Stimulated activated CD4-positive, alpha-beta T cell treated with anti-CD3 and anti-CD28 coated beads, Interleukin-15, amount 100 ng/mL, for 1 hour (primary cell): ENCODE measurements around the gene ELOVL7.
"Not testable (repeated sequence)": the region's sequence is repeated elsewhere in the genome, so short reads cannot be mapped to it uniquely, and the experiment has no call there.

Source experiments
- DNase-seq, 2 donors: peaks; one replicate each; pipeline ENCODE4 v3.0.0-alpha.2; 2020; ENCODE audit warnings: low read depth in 1 of 2, low spot score in 1 of 2

The ELOVL7 gene

GRCh38 chr5:60830581-60831127 lies 13.4 kb downstream of the ELOVL7 start:
- DNase-seq = no peak

DNA sequence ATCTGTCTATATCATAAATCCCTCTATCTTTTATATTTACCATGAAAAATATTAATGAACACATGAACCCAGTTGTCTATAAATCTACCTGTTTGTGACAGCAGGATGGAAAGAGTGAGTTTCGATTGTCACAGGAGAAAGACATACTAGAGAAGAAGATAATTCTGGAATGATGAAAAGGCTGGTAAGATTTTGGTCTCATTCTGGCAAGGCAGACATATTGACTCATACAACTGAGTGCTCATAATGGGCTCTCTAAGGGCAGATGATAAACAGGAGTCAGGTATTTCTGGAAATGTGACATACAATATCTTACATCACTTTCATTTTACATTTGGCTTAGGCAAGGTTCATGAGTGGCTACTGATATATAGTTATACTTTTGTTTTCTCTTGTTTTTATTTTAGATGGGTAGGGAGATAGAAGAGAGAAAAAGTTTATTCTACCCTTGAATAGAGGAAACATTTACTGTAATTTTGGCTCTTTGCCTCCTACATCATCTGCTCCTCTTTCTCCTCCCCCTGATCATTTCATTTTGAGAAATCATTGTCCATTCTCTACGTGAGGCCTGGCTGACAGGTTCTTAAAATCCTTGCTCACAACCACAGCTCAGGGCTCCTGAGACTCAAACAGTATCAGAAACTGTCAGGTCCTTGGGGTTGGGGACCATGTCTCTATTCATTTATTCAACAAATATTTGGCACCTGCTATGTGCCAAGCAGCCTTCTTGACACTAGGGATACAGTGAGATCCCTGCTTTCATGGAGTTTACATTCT lies 14.4 kb downstream of the ELOVL7 start:
- no peak for DNase-seq

DNA sequence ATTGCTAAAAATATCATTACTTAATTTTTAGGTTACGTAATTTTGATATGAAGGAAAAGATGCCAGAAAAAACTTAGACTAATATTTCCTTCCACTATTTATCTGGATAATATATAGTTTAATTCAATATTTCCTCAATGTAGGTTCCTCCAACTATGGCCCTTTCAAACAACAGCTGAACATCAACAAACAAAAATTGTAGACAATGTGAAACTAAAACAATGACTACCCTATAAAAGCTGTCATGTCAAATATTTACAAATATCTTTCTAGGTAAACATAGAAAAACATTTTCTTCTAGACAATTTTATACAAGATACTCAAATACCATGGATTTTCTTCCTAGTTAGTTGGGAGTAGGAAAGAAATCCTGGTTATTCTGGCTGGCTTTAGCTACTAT lies 16.9 kb downstream of the ELOVL7 start:
- DNase-seq = no peak

DNA sequence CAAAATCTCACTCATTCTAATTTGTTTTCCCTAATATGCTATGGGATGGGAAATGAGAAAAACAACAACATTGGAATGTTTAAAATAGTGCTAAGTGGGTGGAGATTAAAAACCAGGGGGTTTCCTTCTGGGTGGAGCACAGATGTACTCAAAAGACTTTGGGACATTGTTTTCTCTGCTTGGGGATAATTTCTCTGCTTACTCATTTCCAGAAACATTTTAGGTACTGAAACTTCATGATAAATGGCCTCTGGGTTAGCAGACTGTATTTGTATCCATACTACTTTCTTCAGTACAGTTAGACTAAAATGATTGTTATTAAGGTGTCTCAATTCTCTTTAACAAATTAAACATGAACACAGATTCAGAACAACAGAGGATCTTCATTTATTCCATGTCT lies 17.4 kb downstream of the ELOVL7 start:
- DNase-seq = no peak

DNA sequence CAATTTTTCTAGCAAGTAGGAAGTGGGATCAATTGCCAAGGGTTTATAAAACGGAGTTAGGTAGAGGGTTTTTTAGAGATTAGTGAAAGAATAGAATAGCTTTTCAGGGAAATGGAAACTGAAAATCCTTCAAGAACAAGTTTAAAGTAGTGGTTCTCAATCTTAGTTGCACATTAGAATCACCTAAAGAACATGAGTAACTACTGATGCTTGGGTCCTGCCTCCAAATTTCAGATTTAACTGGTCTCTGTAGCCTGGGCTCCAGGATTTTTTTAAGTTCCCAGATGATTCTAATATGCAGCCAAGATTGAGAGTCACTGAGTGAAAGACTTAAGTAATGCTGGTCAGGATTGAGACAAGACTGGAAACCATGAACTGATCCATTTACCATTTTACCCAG lies 20.5 kb downstream of the ELOVL7 start:
- no peak for DNase-seq

- DNase-seq = no peak
Measured at GRCh38 chr5:60822285-60822556, 21.8 kb downstream of the ELOVL7 start.

DNA sequence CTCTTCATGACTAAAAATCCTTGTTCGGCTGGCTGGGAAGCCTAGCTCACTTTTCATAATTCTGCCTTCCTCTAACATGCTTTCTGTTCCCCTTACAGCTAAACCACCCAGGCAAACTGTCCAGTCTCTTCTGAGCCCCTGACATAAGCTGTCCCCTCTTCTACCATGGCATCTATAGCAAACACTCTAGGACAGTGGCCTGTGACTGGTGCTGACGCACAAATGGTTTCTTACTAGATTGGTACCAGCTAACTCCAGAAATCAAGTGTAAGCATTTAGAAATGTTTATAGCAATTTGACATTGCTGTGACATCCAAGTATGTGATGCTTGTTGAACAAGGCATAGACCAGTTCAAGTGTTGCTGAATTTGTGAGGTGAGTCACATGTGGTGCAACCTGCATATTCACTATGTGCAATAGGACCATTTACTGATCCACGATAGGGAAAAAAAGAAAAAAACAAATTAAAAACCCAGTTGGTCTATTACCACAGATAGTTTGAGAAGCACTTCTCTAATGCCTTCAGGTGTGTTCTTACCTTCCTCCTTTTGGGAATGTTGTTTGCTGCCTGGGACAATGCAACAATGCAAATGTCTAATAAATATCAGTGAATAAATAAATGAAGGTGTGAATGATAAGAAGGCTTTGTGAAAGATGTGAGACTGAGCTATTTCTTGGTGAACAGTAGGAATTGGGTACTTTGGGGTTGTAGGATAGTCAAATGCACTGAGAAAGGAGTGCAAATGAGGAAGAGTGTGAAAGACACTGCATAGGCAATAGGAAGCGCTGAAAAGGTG lies 22.4 kb downstream of the ELOVL7 start:
- DNase-seq = no peak

- DNase-seq = no peak
Measured at GRCh38 chr5:60820593-60821487, 23.2 kb downstream of the ELOVL7 start.

DNA sequence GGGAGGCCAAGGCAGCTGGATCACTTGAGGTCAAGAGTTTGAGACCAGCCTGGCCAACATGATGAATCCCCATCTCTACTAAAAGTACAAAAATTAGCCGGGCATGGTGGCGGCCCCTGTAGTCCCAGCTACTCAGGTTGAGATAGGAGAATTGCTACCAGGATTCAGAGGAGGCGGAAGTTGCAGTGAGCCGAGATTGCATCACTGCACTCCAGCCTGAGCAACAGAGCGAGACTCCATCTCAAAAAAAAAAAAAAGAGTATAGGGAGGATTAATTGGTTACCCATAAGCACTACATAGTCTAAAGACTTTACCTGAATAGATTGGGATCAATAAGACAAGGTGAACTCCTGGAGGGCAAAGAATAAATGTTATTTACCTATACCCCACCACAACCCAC lies 27.9 kb downstream of the ELOVL7 start:
- not testable (repeated sequence) for DNase-seq

DNA sequence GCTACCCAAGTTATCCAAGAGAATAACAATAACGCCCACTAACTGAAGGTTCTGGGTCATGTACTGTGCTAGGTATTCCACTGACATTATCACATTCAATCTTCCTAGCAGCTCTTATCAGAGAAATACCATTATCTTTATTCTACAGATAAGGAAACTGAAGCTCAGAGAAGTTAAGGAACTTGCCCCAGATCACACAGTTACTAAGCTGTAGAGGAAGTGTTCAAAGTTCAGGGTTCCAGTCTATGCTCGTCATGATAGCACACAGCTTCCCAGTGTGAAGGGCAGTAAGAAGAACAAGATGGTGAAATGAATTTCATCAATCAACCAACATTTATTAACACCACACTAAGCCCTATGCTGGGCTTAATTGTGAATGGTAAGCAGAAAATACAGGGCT lies 29.6 kb downstream of the ELOVL7 start:
- no peak for DNase-seq

GRCh38 chr5:60812426-60812825 lies 31.6 kb downstream of the ELOVL7 start:
- DNase-seq = no peak

- no peak for DNase-seq
Measured at GRCh38 chr5:60811105-60811504, 33.0 kb downstream of the ELOVL7 start.

- DNase-seq = no peak
Measured at GRCh38 chr5:60810438-60811085, 33.5 kb downstream of the ELOVL7 start.

DNA sequence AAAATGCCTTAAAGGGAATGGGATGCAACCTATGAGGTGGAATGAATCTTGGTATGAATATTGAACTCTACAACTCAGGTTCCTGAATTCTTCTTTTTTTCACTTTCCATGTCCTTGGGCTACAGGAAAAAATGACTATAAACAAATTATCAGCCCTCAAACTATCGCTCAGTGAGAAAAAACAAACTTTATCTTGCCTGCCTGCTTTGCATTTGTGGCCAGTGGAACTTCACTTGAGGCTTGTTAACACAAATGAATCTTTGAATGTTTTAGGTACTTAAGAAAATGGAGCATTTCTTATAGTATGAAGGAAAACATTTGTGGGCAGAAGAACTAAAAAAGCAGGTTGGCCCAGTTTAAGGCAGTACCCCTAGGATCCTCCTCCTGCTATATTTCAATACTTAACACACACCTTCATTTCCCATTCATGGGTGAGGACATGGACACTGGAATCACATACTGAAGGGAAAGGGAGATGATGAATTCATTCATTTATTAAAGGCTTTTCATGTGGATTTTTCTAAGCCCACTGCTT lies 34.1 kb downstream of the ELOVL7 start:
- no peak for DNase-seq

GRCh38 chr5:60806591-60807243 lies 37.4 kb downstream of the ELOVL7 start:
- no peak for DNase-seq

DNA sequence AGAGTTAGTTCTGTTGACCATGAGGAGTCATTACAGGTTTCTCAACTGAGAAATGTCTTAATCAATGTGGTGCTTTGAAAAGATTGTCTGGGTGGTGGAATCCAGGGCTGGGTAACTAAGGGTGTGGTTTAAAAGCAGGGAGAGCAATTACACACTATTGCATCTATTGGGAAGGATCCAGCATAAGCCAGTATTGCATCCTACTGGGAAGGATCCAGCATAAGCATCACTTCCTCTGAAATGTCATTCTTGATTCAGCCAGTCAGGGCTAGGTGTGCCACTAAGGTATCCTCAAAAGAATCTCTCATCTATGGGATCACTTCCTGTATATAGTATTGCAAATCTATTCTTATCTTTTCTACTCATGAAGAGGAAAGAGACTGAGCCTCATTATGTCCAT lies 38.6 kb downstream of the ELOVL7 start:
- no peak for DNase-seq

DNA sequence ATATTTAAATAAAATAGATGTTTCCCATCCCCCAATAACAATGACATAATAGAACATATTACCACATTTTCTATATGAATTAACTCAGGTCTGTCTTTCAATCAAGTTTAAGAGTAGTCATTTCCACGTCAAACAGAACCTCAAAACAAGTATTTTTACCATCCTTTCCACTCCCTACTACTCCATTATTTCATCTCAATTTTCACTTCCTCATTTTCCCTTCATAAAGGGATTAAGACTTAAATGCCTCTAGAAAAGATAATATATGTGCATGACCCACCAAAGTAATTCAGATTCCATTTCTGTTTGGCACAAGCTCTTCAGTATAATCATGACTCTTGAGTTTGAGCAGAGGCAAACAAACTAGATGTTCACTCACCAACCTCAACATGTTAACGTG lies 40.4 kb downstream of the ELOVL7 start:
- DNase-seq = no peak

DNA sequence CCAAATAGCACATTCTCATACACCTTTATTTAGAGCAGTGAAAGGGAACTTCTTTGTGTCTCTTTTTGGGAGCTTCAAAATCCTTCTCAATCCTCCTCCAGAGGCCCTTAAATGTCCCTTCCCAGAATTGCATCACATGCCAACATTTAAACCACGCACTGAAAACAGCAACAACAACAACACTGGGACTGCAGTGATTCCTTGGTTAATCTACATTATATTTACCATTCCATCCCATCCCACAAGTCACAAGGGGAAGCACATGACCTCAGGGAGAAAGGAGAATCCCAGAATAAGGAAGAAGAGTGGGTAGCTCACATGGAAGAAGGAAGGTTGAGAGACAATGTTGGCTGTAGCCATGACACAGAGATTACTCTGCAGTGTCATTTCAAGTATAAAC lies 41.1 kb downstream of the ELOVL7 start:
- no peak for DNase-seq

- no peak for DNase-seq
Measured at GRCh38 chr5:60802226-60802625, 41.8 kb downstream of the ELOVL7 start.

GRCh38 chr5:60797482-60798153 lies 46.5 kb downstream of the ELOVL7 start:
- no peak for DNase-seq
